Spleen (tissue), 11 donors: ENCODE results near the gene STOM. TPM values are rescaled to one million over a fixed set of nuclear protein-coding genes. Genes with fewer than 3 reads are reported as not detected.

Experiments used
- DNase-seq: peaks from one replicate; pipeline ENCODE4 v3.0.0-alpha.2; 2020
- H3K27ac ChIP-seq, 8 donors: fragments of 200-600 bp; sonication (generic) in 7 of 8; 1 replicate in 4 of 8; 2 replicates in 4 of 8; pipeline versions ENCODE4 v1.5.0 to v1.8.0; 2016 to 2021; ENCODE audit warnings: inconsistent platforms in 4 of 8, mild to moderate bottlenecking in 4 of 8, moderate library complexity in 1 of 8
- H3K27me3 ChIP-seq, 7 donors: fragments of 200-600 bp; sonication (generic) in 6 of 7; replicated peaks in 1 of 7; 1 replicate in 4 of 7; 2 replicates in 3 of 7; pipeline versions ENCODE4 v1.5.0 to v1.8.0; 2016 to 2021; ENCODE audit warnings: inconsistent platforms in 3 of 7, mild to moderate bottlenecking in 1 of 7
- H3K36me3 ChIP-seq, 6 donors: fragments of 200-600 bp; sonication (generic) in 5 of 6; 1 replicate in 4 of 6; 2 replicates in 2 of 6; pipeline versions ENCODE4 v1.5.0 to v1.8.0; 2016 to 2021; ENCODE audit warnings: inconsistent platforms in 2 of 6
- H3K4me1 ChIP-seq, 6 donors: fragments of 200-600 bp; sonication (generic) in 5 of 6; 1 replicate in 3 of 6; 2 replicates in 3 of 6; pipeline versions ENCODE4 v1.5.0 to v1.8.0; 2016 to 2021; ENCODE audit warnings: inconsistent platforms in 3 of 6
- H3K4me3 ChIP-seq, 8 donors: fragments of 200-600 bp; sonication (generic) in 7 of 8; 1 replicate in 4 of 8; 2 replicates in 4 of 8; pipeline versions ENCODE4 v1.5.0 to v1.8.0; 2016 to 2021; ENCODE audit warnings: inconsistent platforms in 4 of 8, mild to moderate bottlenecking in 4 of 8, moderate library complexity in 2 of 8
- H3K9me3 ChIP-seq, 8 donors: fragments of 200-600 bp; sonication (generic) in 7 of 8; 1 replicate in 4 of 8; 2 replicates in 4 of 8; pipeline versions ENCODE4 v1.5.0 to v1.8.0; 2016 to 2021; ENCODE audit warnings: inconsistent platforms in 4 of 8
- POLR2A ChIP-seq, 3 donors: fragments of 450-650 bp; IDR thresholded peaks; one replicate each; pipeline ENCODE4 v1.5.1; 2017; ENCODE audit warnings: antibody characterized with exemption in 3 of 3, mild to moderate bottlenecking in 1 of 3
- POLR2AphosphoS5 ChIP-seq, 3 donors: sonication (generic); formaldehyde crosslinking; IDR thresholded peaks; one replicate each; pipeline ENCODE4 v1.5.1; 2017; ENCODE audit warnings: antibody characterized with exemption in 3 of 3
- WGBS, 5 donors: extraction: QIAGEN DNeasy Blood & Tissue Kit in 3 of 5; methylation state at CpG; one replicate each; pipeline versions ENCODE4 v1.1.5 to v1.1.7; 2013 to 2018; 5-methylcytosine and 5-hydroxymethylcytosine counted together
- intact Hi-C: fragments of 100-400 bp; cut with DNase I; formaldehyde crosslinking; loops from one replicate; pipeline ENCODE4 v1.15.0; 2023; ENCODE audit warnings: low total_unique reads
- polyA plus RNA-seq, 3 donors: library from polyadenylated mRNA; stranded (reverse); fragments of 200-250 nt; gene quantifications; one replicate each; pipeline ENCODE4 v1.2.1, GENCODE V29; 2013
- total RNA-seq, 7 donors: library from RNA; depleted of rRNA in 3 of 7; stranded (reverse); fragments of >200 nt in 3 of 7; fragmentation: NEBNext Ultra II Directional in 4 of 7; extraction: Animal tissue kit (Norgen Biotek cat#: 25700) in 4 of 7; gene quantifications; one replicate each; pipeline versions ENCODE4 v1.1.0 to v1.2.1, GENCODE V29; 2016 to 2021
- TF ChIP-seq, protein P1 (sequence below), 11 experiments: fragments of 200-600 bp in 7 of 11; fragments of 450-650 bp in 4 of 11; sonication (generic) in 4 of 11; IDR thresholded peaks in 8 of 11; conservative IDR thresholded peaks in 3 of 11; 1 replicate in 7 of 11; 2 replicates in 4 of 11; pipeline versions ENCODE4 v1.4.0 to v1.8.0; 2016 to 2021; ENCODE audit warnings: antibody characterized with exemption in 11 of 11, inconsistent platforms in 4 of 11, mild to moderate bottlenecking in 1 of 11
- donor health status: healthy with polysubstance abuse.
- donor health status: DM: no; HTN: no; CAD: no; lungs with moderate emphysema.
- donor health status: DM: no; HTN: no; CAD: no.
- donor health status: Bipolar disorder and iron deficiency.
- donor health status: healthy.
- donor health status: DM: no; HTN: no; CAD: no.
- donor health status: DM: yes; HTN: yes; CAD: no.

STOM gene
- total and polyA plus RNA-seq, 10 donors = 42.7 to 493 (median 311) TPM

GRCh38 chr9:121359351-121360294 is 10.4 kb downstream of the STOM start:
- intact Hi-C loops = no loop called here
- peaks cover 55 to 100% (median 98%) of the 10 kb centered on the region in 6 donors for H3K4me1 ChIP-seq
- peak overlapping the region in 1 of 8 donors; percentile 46 for H3K4me3 ChIP-seq
- no peaks in the 10 kb centered on the region for H3K9me3 ChIP-seq
- no peak for DNase-seq
- WGBS, 5 donors = 59 to 65% (median 62%) methylated on average over 3 of the region's 3 CpGs
- no peak for TF ChIP-seq POLR2AphosphoS5 (IDR thresholded peaks at IDR 0.05)
- TF ChIP-seq, protein P1, sequence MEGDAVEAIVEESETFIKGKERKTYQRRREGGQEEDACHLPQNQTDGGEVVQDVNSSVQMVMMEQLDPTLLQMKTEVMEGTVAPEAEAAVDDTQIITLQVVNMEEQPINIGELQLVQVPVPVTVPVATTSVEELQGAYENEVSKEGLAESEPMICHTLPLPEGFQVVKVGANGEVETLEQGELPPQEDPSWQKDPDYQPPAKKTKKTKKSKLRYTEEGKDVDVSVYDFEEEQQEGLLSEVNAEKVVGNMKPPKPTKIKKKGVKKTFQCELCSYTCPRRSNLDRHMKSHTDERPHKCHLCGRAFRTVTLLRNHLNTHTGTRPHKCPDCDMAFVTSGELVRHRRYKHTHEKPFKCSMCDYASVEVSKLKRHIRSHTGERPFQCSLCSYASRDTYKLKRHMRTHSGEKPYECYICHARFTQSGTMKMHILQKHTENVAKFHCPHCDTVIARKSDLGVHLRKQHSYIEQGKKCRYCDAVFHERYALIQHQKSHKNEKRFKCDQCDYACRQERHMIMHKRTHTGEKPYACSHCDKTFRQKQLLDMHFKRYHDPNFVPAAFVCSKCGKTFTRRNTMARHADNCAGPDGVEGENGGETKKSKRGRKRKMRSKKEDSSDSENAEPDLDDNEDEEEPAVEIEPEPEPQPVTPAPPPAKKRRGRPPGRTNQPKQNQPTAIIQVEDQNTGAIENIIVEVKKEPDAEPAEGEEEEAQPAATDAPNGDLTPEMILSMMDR (IDR thresholded peaks at IDR 0.05 in 8 of 11, conservative IDR thresholded peaks at IDR 0.05 in 3 of 11) = no peak
- TF ChIP-seq POLR2A (IDR thresholded peaks at IDR 0.05) = no peak
- peaks cover 0 to 21% (median 4%) of the 10 kb centered on the region in 6 donors for H3K36me3 ChIP-seq
- peak overlapping the region in 7 of 8 donors; percentile 80 to 97 (median 96) for H3K27ac ChIP-seq
- H3K27me3 ChIP-seq = no peaks in the 10 kb centered on the region

GRCh38 chr9:121358751-121359150 is 11.3 kb downstream of the STOM start:
- H3K9me3 ChIP-seq = no peaks in the 10 kb centered on the region
- no peaks in the 10 kb centered on the region for H3K27me3 ChIP-seq
- DNase-seq = no peak
- no peak for TF ChIP-seq POLR2A (IDR thresholded peaks at IDR 0.05)
- peak in 1 of 3 donors; percentile 12 for TF ChIP-seq POLR2AphosphoS5 (IDR thresholded peaks at IDR 0.05)
- H3K4me1 ChIP-seq = peaks cover 55 to 100% (median 98%) of the 10 kb centered on the region in 6 donors
- peak overlapping the region in 2 of 8 donors; percentile 4 to 46 for H3K4me3 ChIP-seq
- WGBS, 5 donors = 28 to 45% (median 37%) methylated on average over 3 of the region's 3 CpGs
- H3K36me3 ChIP-seq = peaks cover 0 to 28% (median 4%) of the 10 kb centered on the region in 6 donors
- intact Hi-C loops = no loop called here
- peak overlapping the region; percentile 65 to 97 (median 94) for H3K27ac ChIP-seq

DNA sequence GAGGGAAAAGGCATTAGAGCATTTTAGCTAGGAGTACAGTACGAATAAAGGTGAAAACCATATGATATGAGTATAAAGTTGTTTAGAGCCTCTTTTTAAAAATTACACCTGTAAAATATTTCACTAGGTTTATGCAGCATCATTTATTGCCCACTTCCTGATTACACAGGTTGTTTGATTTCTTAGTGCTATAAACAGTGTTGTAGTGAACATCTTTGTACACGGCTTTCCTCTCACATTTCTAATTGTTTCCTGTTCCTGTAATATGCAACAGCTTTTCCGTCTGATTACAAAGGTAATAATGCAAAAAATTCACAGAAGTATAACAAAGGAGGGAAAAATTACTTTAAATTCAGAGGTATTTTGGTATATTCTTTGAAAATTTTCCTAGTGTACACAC is 13.0 kb downstream of the STOM start:
- DNase-seq = no peak
- no peak for TF ChIP-seq POLR2A (IDR thresholded peaks at IDR 0.05)
- TF ChIP-seq, protein P1 (IDR thresholded peaks at IDR 0.05 in 8 of 11, conservative IDR thresholded peaks at IDR 0.05 in 3 of 11) = no peak
- no peak for TF ChIP-seq POLR2AphosphoS5 (IDR thresholded peaks at IDR 0.05)
- Histone ChIP-seq H3K36me3 (peaks cover 0 to 45% (median 15%) of the 10 kb centered on the region in 6 donors), H3K27me3 (no peaks in the 10 kb centered on the region), H3K9me3 (no peaks in the 10 kb centered on the region), H3K4me1 (peaks cover 65 to 100% (median 98%) of the 10 kb centered on the region in 6 donors), H3K27ac (peak overlapping the region; percentile 28 to 97 (median 94)), H3K4me3 (peak overlapping the region in 1 of 8 donors; percentile 7)
- intact Hi-C loops = no loop called here
- WGBS, 5 donors = 28 to 44% (median 34%) methylated on average over 3 of the region's 3 CpGs

GRCh38 chr9:121354762-121355161 is 15.3 kb downstream of the STOM start:
- 81 to 95% (median 86%) methylated on average over 5 of the region's 5 CpGs for WGBS, 5 donors

More at GRCh38 chr9:121354762-121355161, 15.3 kb downstream of the STOM start:
- Histone ChIP-seq H3K27me3 (no peaks in the 10 kb centered on the region), H3K4me1 (peaks cover 81 to 100% (median 99%) of the 10 kb centered on the region in 6 donors), H3K4me3 (no peak overlapping the region), H3K9me3 (no peaks in the 10 kb centered on the region), H3K27ac (peak overlapping the region; percentile 66 to 97 (median 94)), H3K36me3 (peaks cover 0 to 66% (median 22%) of the 10 kb centered on the region in 6 donors)
- DNase-seq = no peak
- intact Hi-C loops = no loop called here
- no peak for TF ChIP-seq POLR2AphosphoS5 (IDR thresholded peaks at IDR 0.05)
- TF ChIP-seq, protein P1 (IDR thresholded peaks at IDR 0.05 in 8 of 11, conservative IDR thresholded peaks at IDR 0.05 in 3 of 11) = no peak
- no peak for TF ChIP-seq POLR2A (IDR thresholded peaks at IDR 0.05)
